ENCODE measurements around the gene BNIP5.

Gene BNIP5

DNA sequence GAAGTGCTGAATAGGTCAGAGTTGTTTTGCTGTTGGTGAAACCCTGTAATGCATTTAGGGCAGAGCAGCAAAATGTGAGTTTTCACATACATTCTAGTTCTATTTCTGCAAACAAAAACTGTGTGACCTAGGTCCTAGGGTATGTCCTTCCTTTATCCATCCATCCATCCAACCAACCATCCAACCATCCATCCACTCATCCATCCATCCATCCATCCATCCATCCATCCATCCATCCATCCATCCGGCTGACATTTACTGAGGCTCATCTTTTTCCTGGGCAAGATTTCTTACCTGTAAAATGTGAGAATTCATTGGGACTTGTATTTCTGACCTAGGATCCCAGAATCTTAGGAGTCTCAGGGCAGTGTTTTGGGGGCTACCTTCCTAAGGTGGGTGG, 52.3 kb downstream of the BNIP5 start:
- Histone ChIP-seq H3K36me3 (ENCODE audit: insufficient read depth, low read depth, low read length) (no peaks in the 10 kb centered on the region), H3K9me3 (ENCODE audit: insufficient read depth, low read depth, low read length) (no peaks in the 10 kb centered on the region), H3K9ac (ENCODE audit: low read depth, low read length) (no peak overlapping the region), H3K4me1 (ENCODE audit: insufficient read depth, low read length) (no peaks in the 10 kb centered on the region), H3K27me3 (ENCODE audit: insufficient read depth, low read length) (peaks cover 27% of the 10 kb centered on the region; the same call in 1 of the 2 replicates), H3K4me3 (ENCODE audit: low read length) (no peak overlapping the region), H3K27ac (ENCODE audit: low read length) (no peak overlapping the region)

DNA sequence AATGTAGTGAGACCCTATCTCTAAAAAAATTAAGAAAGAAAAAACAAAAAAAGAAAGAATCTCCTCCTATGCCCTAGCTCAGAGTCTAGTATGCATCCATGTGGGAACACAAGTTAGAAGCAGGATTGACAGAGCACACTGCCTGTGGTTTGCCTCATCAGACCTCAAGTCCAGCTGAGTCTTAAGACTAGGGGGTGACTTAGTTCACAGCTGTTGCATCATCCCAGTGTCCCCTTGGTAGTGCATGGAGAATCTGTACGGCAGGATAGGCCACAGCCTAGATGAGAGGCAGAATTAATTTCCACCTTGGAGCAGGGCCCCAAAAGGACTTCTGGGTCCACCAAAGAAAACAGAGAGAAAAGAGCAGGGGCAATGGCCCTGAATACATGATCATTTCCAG, 53.1 kb downstream of the BNIP5 start:
- H3K36me3 ChIP-seq (ENCODE audit: insufficient read depth, low read depth, low read length): no peaks in the 10 kb centered on the region
- peaks cover 27% of the 10 kb centered on the region; the same call in 1 of the 2 replicates for H3K27me3 ChIP-seq (ENCODE audit: insufficient read depth, low read length)
- no peaks in the 10 kb centered on the region for H3K4me1 ChIP-seq (ENCODE audit: insufficient read depth, low read length)
- no peaks in the 10 kb centered on the region for H3K9me3 ChIP-seq (ENCODE audit: insufficient read depth, low read depth, low read length)
- no peak overlapping the region for H3K27ac ChIP-seq (ENCODE audit: low read length)
- H3K9ac ChIP-seq (ENCODE audit: low read depth, low read length): no peak overlapping the region
- H3K4me3 ChIP-seq (ENCODE audit: low read length): no peak overlapping the region

DNA sequence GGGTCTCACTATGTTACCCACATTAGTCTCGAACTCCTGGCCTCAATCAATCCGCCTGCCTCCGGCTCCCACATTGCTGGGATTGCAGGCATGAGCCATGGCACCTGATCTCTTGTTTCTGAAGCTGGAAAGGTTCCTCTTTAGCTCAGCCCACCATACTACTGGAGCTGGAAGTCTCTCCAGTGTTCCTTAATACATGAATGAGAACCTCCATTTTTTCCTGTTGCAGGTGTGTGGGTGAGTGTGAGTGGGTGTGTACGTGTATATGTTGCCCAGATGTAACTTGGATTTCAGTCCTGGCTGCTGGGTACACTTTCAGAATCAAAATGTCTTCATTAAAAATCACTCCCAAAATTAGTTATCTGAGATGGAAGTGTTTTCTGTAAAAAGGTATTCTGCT, 55.7 kb downstream of the BNIP5 start:
- H3K9ac ChIP-seq (ENCODE audit: low read depth, low read length): no peak overlapping the region
- no peaks in the 10 kb centered on the region for H3K36me3 ChIP-seq (ENCODE audit: insufficient read depth, low read depth, low read length)
- no peak overlapping the region for H3K27ac ChIP-seq (ENCODE audit: low read length)
- H3K27me3 ChIP-seq (ENCODE audit: insufficient read depth, low read length): peaks cover 25% of the 10 kb centered on the region; the same call in 1 of the 2 replicates
- no peaks in the 10 kb centered on the region for H3K9me3 ChIP-seq (ENCODE audit: insufficient read depth, low read depth, low read length)
- H3K4me1 ChIP-seq (ENCODE audit: insufficient read depth, low read length): no peaks in the 10 kb centered on the region
- H3K4me3 ChIP-seq (ENCODE audit: low read length): no peak overlapping the region

DNA sequence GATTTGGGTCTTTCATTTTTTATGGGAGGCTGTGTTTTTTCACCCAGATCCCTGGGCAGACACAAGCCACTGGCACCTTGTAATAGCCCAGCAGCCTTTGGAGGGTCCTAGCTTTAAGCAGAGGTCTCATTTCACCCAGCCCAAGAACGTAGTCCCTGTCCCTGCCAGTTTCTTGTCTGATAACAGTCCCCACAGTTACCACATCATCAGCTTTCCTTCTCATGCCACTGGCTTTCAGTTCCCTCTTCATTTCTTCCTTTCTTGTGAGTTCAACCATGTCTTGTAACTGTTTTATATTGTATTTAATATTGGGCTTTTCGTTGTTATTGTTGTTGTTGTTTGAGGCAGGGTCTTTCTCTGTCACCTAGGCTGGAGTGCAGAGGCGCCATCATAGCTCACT, 56.2 kb downstream of the BNIP5 start:
- Histone ChIP-seq H3K36me3 (ENCODE audit: insufficient read depth, low read depth, low read length) (no peaks in the 10 kb centered on the region), H3K9me3 (ENCODE audit: insufficient read depth, low read depth, low read length) (no peaks in the 10 kb centered on the region), H3K27ac (ENCODE audit: low read length) (no peak overlapping the region), H3K4me1 (ENCODE audit: insufficient read depth, low read length) (no peaks in the 10 kb centered on the region), H3K4me3 (ENCODE audit: low read length) (no peak overlapping the region), H3K27me3 (ENCODE audit: insufficient read depth, low read length) (peaks cover 21% of the 10 kb centered on the region; the same call in 1 of the 2 replicates), H3K9ac (ENCODE audit: low read depth, low read length) (no peak overlapping the region)

DNA sequence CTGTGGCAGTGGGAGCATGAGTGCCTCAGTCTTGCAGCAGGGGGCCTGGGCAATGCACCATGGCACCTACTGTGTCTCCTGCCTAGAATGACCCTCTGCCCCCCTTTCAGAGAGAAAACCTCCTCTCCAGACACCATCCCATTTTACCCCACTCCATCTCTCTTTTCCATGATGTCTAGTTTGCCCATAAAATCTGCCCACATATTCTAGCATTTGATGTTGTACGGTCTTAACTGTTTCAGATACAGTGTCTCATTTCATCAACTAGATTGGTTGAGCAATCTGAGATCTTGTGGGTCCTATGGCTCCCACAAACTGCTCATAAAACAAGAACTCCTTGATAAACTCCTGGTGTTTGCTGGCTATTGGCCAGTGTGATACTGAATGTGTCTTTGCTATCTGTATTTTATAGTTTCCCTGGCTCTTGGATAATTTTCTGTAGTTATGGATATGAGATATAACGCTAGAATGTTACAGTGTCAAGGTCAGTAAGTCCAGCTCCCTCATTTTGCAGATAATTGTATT, 58.7 kb downstream of the BNIP5 start:
- no peaks in the 10 kb centered on the region for H3K9me3 ChIP-seq (ENCODE audit: insufficient read depth, low read depth, low read length)
- H3K4me3 ChIP-seq (ENCODE audit: low read length): no peak overlapping the region
- H3K36me3 ChIP-seq (ENCODE audit: insufficient read depth, low read depth, low read length): no peaks in the 10 kb centered on the region
- H3K27ac ChIP-seq (ENCODE audit: low read length): no peak overlapping the region
- no peaks in the 10 kb centered on the region for H3K4me1 ChIP-seq (ENCODE audit: insufficient read depth, low read length)
- H3K27me3 ChIP-seq (ENCODE audit: insufficient read depth, low read length): no peaks in the 10 kb centered on the region
- H3K9ac ChIP-seq (ENCODE audit: low read depth, low read length): no peak overlapping the region

DNA sequence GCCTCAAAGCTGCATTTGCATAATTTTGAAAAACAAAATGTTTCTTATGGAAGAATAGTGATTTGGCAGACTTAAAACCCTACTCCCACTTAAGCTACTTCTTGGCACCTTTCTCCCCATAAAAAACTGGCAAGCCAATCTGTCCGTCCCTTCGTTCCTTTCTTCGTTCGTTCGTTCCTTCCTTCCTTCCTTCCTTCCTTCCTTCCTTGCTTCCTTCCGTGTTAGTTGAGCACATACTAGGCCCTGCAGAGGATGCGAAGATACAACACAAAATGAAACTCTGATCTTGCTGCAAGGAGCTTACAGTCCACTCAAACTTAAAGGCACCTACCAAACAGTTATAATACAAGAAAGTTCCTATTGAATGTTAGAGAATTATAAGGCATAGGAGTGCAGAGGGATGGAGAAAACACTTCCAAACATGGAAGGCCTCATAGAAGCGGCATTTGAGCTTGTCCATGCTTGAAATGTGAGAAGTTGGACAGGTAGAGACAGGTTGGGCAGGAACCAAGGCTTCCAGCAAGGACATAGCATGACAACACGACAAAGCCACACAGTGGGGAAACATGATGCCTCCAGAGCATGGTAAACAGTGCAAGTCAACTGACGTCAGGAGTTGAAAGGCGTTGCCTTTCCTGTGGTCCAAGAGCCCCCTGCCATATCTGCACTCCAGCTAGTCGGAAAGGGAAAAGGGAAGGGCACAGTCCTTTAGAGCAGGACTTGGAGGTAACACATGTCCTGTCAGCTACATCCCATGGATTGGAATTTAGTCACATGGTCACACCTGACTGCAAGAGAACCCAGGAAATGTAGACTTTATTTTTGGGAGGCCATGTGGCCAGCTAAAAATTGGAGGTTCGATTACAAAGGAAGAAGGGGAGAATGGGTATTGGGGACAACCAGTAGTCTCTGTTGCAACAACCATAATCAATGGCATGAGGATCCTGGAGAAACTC, 59.8 kb downstream of the BNIP5 start:
- no peaks in the 10 kb centered on the region for H3K9me3 ChIP-seq (ENCODE audit: insufficient read depth, low read depth, low read length)
- H3K27me3 ChIP-seq (ENCODE audit: insufficient read depth, low read length): no peaks in the 10 kb centered on the region
- no peak overlapping the region for H3K4me3 ChIP-seq (ENCODE audit: low read length)
- H3K36me3 ChIP-seq (ENCODE audit: insufficient read depth, low read depth, low read length): no peaks in the 10 kb centered on the region
- no peaks in the 10 kb centered on the region for H3K4me1 ChIP-seq (ENCODE audit: insufficient read depth, low read length)
- no peak overlapping the region for H3K9ac ChIP-seq (ENCODE audit: low read depth, low read length)
- H3K27ac ChIP-seq (ENCODE audit: low read length): no peak overlapping the region

DNA sequence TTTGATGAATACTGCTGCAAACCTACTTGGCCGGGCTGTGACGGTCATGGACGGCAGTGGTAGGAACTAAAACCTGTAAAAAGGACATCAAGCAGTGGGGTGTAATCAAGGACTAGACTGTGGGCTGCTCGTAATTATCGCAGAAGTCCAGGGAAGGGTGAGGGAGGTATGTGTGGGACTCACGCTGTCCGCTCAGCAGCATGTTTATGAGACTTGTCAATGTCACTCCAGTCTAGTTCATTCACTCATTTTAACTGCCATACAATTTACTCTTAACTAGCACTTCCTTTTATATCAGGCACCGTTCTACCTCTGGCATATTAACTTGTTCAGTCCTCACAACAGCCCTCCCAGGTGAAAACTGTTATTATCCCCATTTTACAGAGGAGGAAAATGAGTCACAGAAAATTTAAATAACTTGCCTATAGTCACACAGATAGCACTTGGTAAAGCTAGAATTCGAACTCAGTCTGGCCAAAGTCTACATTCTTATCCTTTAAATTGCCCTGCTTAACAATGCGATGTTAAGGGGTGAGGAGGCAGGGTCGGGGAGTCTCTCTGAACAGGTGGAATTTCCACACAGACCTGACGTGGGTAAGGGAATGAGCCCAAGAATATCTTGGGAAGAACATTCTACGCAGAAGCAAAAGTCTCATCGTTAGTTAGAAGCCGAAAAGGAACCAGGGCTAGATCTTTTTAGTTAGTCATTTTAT, 62.7 kb downstream of the BNIP5 start:
- H3K4me1 ChIP-seq (ENCODE audit: insufficient read depth, low read length): no peaks in the 10 kb centered on the region

DNA sequence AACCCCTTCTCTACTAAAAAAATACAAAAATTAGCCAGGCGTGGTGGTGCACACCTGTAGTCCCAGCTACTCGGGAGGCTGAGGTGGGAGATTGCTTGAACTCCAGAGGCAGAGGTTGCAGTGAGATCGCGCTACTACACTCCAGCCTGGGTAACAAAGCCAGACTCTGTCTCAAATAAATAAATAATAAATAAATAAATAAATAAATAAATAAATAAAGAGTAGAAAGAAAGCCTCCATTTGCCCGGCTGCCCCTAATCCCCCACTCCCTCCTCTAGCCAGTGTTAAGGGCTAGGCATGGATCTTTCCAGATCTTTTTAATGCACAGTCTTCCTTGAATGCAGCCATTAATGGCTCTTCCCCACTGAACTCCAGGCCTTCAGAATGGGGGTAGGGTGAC, 63.6 kb downstream of the BNIP5 start:
- H3K4me3 ChIP-seq (ENCODE audit: low read length): no peak overlapping the region
- H3K9ac ChIP-seq (ENCODE audit: low read depth, low read length): no peak overlapping the region
- H3K9me3 ChIP-seq (ENCODE audit: insufficient read depth, low read depth, low read length): no peaks in the 10 kb centered on the region
- no peak overlapping the region for H3K27ac ChIP-seq (ENCODE audit: low read length)
- H3K27me3 ChIP-seq (ENCODE audit: insufficient read depth, low read length): no peaks in the 10 kb centered on the region
- H3K36me3 ChIP-seq (ENCODE audit: insufficient read depth, low read depth, low read length): no peaks in the 10 kb centered on the region
- no peaks in the 10 kb centered on the region for H3K4me1 ChIP-seq (ENCODE audit: insufficient read depth, low read length)

More for the DNA sequence above, 62.7 kb downstream of the BNIP5 start:
- no peaks in the 10 kb centered on the region for H3K9me3 ChIP-seq (ENCODE audit: insufficient read depth, low read depth, low read length)
- no peak overlapping the region for H3K27ac ChIP-seq (ENCODE audit: low read length)
- H3K4me3 ChIP-seq (ENCODE audit: low read length): no peak overlapping the region
- no peak overlapping the region for H3K9ac ChIP-seq (ENCODE audit: low read depth, low read length)
- no peaks in the 10 kb centered on the region for H3K36me3 ChIP-seq (ENCODE audit: insufficient read depth, low read depth, low read length)
- no peaks in the 10 kb centered on the region for H3K27me3 ChIP-seq (ENCODE audit: insufficient read depth, low read length)

DNA sequence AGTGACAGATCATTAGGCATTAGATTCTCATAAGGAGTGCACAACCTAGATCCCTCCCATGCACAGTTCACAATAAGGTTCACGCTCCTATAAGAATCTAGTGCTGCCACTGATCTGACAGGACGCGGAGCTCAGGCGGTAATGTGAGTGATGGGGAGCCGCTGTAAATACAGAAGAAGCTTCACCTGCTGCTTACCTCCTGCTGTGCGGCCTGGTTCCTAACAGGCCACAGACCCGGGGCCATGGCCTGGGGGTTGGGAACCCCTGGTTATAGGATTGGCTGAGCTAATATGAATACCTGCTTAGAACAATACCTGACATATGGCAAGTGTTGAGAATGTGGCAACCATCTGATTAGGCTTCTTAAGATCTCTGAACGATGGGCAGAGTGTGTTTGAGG, 64.5 kb downstream of the BNIP5 start:
- Histone ChIP-seq H3K36me3 (ENCODE audit: insufficient read depth, low read depth, low read length) (no peaks in the 10 kb centered on the region), H3K27me3 (ENCODE audit: insufficient read depth, low read length) (no peaks in the 10 kb centered on the region), H3K4me3 (ENCODE audit: low read length) (no peak overlapping the region), H3K27ac (ENCODE audit: low read length) (no peak overlapping the region), H3K4me1 (ENCODE audit: insufficient read depth, low read length) (no peaks in the 10 kb centered on the region), H3K9ac (ENCODE audit: low read depth, low read length) (no peak overlapping the region), H3K9me3 (ENCODE audit: insufficient read depth, low read depth, low read length) (no peaks in the 10 kb centered on the region)

DNA sequence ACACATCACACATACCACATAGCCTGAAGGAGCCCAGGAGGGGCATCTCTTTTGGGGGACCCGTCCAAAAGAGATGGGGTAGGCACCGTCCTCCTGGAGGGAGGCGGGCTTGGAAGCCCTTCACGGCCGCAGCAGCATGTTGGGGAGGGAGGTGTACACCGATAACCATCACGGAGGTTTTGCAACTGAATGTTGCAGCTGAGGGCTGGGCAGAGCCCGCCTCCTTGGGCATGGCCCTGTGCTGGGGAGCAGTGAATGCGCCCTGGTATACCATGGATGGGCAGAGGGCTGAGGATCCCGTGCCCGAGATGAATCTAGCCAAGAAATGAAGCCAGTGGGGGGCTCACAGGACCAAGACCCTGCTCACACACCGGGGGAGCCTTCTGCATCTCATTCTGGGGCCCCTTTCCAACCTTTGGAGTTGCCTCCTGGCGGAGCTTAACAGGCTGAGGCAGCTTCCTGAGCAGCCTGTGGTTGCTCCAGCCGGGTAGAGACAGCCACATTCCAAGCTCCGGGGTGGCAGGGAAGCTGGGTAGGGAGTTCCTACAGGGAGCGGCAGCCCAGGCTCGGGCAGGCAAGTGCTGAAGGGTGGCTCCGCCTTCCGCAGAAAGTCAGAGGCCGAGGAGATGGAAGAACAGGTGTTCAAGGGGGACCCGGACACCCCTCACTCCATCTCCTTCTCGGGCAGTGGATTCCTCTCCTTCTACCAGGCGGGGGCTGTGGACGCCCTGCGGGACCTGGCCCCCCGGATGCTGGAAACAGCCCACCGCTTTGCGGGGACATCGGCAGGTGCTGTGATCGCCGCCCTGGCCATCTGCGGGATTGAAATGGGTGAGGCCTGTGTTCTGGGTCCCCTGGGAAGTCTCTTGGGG, 66.6 kb downstream of the BNIP5 start, which contains the start of gene PNPLA1:
PNPLA1 (plus strand) TSS at position 227 of the 872 bp plus-strand sequence; CDS start at position 627, 400 bp downstream.
- H3K9ac ChIP-seq (ENCODE audit: low read depth, low read length): no peak within 1 kb of the TSS
- no peaks in the 10 kb centered on the region for H3K4me1 ChIP-seq (ENCODE audit: insufficient read depth, low read length)
- H3K27me3 ChIP-seq (ENCODE audit: insufficient read depth, low read length): no peaks in the 10 kb centered on the region
- H3K36me3 ChIP-seq (ENCODE audit: insufficient read depth, low read depth, low read length): no peaks in the 10 kb centered on the region
- H3K27ac ChIP-seq (ENCODE audit: low read length): no peak within 1 kb of the TSS
- H3K4me3 ChIP-seq (ENCODE audit: low read length): no peak within 1 kb of the TSS
- 0 out of 2 replicates have a peak, but pooled peaks cover 7% of the 10 kb centered on the region for H3K9me3 ChIP-seq (ENCODE audit: insufficient read depth, low read depth, low read length)

Measured in iPS-20b (cell line).